Measurements from ENCODE around the gene C6orf163.
"Not testable (repeated sequence)": the region's sequence is repeated elsewhere in the genome, so short reads cannot be mapped to it uniquely, and the experiment has no call there.

C6orf163 gene

DNA sequence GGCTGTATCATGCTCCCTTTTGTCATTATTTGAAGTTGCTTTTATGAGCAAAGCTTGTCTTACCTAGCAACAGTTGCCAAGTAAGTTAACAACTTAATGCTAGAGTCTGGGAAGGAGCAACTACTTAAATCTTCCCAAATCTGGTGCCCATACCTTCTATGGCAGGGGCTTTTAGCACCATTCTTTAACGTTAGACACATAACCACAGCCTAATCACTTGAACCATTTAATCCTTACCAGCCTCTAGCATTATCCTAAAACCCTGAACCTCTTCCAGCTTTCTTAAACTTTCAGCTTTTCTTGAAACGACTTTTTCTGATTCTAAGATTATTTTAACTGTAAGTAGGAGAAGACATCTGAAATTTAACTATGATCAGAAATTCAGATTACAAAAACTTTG lies at the start of gene C6orf163:
Gene C6orf163 (plus strand): TSS at position 83 of the 400 bp plus-strand sequence. CDS start 287 bp downstream, at position 370.
- DNase-seq, result no peak

DNA sequence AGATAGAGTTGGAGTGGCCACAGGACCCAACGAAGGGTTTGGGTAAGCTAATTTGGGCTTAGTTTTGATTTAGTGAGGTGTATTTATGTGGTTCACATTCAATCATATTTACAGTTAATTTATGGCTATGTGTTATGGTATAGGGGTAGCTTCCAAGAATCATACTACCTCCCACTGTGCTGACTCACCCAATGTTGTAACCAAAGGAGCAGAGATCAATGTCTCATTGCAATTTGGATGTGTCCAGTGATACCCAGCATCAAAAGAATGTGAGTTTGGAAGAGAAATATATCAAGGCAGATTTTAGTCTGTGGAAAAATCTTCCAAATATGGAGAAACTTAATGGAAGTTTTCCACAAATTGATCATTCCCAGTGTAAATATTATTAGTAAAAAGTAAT lies 47.5 kb upstream of the C6orf163 start:
- DNase-seq, result peak; percentile 31

DNA sequence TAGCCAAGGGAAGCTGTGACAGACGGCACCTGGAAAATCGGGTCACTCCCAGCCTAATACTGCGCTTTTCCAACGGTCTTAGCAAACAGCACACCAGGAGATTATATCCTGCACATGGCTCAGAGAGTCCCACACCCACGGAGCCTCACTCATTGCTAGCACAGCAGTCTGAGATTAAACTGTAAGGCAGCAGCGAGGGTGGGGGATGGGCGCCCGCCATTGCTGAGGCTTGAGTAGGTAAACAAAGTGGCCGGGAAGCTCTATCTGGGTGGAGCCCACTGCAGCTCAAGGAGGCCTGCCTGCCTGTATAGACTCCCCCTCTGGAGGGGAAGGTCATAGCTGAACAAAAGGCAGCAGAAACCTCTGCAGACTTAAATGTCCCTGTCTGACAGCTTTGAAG lies 43.3 kb upstream of the C6orf163 start:
- DNase-seq, result not testable (repeated sequence)

DNA sequence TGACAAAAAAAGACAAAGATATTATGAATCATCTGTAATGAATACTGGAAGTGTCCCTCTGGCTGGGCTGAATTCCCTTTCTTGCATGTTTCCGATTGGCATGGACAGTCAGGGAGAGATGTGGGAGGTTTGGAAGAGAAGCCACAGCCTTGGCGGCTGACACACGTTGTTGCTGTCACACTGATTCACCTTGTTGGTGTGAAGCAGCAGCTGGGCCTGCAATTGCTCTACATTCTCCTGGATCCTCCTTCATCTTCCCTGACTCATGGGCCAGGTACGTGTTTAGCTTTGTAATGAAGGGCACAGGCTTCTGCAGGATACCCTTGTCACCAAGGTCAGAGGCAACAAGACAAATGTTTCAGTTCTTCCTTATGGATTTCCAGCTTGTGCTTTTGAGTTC lies 35.6 kb upstream of the C6orf163 start:
- no peak for DNase-seq

DNA sequence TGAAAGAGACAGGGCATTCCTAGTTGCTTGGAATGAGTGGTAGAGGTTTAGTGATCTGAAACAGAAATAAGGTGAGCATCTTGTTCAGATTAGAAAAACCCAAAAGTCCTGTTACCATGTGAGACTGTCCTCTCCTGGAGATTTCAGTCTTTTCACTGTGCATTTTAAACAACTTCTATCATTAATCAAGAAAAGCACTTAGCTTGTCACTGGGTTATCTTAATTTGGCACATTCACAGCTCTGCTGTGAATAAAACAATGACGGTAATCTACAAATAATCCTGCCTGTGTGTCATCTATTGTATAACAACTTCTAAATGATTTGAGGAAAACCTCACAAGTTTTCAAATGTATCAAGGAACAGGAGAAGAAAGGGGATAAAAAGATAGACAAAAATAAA lies 31.8 kb upstream of the C6orf163 start:
- DNase-seq, result no peak

DNA sequence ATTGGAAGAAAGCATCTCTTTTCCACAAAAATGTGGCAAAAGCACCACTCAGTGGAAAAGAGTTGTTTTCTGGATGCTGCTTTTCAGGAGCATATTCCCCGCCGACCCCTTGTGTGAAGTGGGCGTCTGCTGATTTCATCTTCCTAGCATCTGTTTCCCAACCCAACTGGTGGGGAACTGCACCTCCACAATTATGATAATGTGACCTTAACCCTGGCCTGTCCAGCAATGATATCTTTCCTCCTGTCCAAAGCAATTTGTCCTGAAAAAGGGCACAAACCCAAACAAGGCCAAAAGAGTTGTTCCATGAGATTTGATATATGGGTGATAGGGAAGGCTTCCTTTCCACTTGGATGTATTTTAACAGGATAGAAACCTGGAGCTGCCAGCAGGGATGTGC lies 29.5 kb upstream of the C6orf163 start:
- DNase-seq, result no peak

DNA sequence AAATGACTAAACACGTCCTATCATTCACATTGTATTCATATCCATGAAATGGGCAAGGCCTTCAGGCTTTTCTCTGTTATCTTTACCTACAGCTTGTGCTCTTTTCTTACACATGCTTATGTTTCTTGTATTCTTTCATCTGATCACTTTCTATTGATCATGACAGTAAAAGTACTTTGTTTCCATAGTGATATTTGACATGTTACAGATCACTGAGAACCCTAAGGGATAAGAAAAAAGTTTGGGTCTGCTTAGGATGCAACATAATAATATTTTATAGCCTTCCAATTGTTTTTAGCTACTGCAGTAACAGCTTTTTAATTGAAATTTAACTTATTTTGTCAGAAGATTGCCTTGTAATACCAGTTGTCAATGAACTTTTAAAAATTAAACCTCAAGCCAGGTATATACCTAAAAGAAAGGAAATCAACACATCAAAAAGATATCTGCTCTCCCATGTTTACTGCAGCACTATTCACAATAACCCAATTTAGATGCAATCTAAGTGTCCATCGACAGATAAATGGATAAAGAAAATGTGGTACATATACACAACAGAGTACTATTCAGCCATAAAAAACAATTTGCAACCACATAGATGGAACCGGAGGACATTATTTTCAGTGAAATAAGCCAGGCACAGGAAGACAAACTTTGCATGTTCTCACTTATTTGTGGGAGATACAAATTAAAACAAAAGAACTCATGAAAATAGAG lies 25.2 kb upstream of the C6orf163 start:
- no peak for DNase-seq

DNA sequence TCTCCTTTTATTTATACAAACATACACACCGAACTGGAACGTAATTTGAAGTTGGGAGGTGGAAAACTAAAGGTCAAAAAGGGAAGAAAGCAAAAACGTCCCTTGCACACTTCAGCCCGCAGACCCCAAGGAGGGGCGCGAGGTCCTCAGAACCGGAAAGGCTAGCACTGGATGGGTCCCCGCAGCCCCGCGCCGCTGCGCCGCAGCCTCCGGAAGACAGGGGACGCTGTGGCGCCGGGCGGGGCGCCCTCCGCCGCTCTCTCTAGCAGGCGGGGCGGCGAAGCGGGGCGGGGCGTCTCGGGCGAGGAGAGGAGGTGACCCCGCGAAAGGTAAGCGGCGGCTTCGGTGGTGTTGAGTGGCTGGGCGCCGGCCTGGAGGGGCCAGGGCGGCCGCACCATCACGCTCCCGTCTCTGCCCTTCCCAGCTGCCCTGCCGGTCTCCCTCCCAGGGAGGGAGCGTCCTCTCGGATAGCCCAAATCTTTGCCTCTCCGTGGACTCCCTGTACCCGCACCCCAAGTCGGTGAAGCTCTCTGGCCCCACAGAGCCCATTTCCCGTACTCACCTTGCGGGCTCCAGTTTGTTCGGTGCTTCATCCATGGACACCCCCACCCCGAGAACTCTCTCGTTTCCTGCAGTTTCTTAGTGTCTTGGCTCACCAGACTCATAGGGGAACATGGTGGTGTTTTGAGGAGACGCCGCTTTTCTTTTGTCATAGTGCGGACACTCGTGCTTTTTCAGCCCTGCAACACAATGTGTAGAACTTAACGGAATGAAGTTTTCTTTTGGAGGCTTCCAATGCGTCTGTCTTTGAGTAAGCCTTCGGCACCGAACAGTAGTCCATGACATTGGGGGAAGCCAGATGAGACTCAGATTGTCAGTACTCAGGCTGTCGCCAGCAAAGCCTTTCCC lies 22.1 kb upstream of the C6orf163 start, which contains the start of gene SMIM8:
Gene SMIM8 (plus strand): TSS at position 285 of the 909 bp plus-strand sequence. CDS start 14,444 bp downstream, outside the sequence.
- DNase-seq, result peak; percentile 75

DNA sequence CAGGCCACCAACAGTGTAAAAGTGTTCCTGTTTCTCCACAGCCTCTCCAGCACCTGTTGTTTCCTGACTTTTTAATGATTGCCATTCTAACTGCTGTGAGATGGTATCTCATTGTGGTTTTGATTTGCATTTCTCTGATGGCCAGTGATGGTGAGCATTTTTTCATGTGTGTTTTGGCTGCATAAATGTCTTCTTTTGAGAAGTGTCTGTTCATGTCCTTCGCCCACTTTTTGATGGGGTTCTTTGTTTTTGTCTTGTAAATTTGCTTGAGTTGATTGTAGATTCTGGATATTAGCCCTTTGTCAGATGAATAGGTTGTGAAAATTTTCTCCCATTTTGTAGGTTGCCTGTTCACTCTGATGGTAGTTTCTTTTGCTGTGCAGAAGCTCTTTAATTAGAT lies 20.7 kb upstream of the C6orf163 start:
- DNase-seq, result not testable (repeated sequence)

DNA sequence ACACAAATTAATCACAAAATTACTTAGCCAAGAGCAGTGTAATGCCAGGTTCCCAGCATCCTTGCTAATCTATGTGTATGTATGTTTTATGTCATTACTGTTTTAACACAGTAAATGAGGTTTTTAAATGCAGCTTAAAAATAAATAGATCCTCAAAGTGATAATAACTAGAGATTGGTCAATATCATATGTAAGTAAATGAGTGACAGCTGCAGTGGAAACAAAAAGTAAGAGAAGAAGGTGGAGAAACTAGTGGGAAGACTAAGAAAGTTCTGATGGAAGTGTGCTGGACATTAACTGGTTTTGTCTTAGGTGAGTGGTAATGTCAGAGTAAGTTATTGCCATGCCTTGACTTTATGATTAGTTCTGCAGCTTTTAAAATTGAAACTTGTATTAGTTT lies 13.7 kb upstream of the C6orf163 start:
- DNase-seq, result no peak

DNA sequence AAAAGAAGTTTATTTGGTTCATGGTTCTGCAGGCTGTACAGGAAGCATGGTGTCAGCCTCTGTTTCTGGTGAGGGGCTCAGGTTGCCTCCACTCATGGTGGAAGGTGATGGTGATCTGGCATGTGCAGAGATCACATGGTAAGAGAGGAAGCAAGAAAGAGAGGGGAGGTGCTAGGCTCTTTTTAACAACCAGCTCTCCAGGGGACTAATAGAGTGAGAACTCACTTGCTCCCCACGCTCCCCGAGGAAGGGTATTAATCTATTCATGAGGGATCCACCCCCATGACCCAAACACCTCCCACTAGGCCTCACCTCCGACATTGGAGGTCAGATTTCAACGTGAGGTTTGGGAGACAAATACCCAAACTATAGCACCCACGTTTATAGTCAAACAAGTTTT lies 11.6 kb upstream of the C6orf163 start:
- no peak for DNase-seq

DNA sequence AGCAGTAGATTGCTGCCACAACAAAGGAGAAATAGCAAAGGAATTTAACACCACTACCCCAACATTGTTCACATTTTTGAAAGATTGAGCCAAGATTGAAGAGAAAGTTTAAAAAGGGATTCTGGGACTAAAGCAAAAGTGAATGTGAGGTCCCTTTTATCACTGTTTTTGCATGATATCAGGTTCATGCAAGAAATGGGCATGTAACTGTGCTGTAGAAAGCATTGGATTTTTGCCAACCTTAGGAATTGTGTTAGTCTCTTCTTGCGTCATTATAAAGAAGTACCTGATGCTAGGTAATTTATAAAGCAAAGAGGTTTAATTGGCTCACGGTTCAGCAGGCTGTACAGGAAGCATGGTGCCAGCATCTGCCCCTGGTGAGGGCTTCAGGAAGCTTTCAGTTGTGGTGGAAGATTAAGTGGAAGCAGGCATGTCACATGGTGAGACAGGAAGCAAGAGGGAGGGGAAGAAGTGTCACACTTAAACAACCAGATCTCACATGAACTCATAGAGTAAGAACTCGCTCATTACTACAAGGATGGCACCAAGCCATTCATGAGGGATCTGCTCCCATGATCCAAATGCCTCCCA lies 10.9 kb upstream of the C6orf163 start:
- peak; percentile 47 for DNase-seq

DNA sequence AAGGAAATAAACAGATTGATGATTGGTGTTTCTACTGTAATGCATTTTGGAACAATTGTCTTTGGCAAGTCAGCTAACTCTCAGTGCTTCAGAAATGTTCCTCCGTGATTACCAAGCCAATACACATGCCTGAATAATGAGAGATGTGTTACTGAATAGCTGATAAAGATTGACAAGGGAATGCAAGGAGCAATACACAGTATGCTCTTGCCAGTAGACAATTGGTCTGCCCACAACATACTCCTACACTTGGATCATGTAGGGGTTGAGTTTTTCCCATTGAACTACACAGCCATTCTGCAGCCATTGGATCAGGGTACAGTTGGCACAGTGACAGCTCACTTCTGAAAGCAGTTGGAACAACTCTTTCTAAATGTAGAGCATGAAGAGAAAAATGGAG lies 9.9 kb upstream of the C6orf163 start:
- DNase-seq, result peak; percentile 9

DNA sequence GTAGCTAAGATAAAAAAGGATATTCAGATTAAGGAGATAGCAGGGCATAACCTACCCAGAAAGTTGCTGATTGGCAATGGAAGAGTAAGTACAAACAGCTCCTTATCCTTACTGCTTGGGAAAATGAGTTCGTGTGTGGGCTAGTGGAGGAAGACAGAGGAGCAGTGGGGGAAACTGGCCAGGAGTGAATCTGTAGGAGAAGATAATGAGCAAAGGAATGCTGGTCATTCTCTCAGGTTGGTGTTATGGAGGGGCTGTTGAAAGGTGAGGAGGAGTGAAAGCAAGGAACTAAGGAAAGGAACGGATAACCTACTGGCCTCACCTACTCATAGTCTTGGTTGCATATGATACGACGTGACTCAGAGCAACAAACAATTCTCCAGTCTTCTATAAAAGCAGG lies 8.2 kb upstream of the C6orf163 start:
- DNase-seq, result no peak

DNA sequence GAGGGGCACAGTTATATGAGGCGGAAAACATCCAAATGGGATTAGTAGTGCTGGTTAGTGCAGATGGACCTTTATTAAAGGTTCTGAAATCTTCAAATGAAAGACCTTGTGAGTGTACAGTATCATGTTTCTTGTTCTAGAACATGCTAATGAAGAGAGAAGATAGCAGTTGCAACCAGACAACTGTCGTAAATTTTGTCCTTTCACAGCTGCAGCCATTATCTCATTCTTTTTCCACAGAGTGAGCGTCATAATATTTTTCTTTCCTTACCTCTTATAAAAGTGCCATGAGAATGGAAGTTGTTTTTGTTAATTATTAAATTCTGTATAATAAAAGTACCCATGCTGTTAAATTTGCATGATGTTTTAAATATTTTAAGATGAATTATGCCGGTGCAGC lies 4.4 kb upstream of the C6orf163 start:
- no peak for DNase-seq

DNA sequence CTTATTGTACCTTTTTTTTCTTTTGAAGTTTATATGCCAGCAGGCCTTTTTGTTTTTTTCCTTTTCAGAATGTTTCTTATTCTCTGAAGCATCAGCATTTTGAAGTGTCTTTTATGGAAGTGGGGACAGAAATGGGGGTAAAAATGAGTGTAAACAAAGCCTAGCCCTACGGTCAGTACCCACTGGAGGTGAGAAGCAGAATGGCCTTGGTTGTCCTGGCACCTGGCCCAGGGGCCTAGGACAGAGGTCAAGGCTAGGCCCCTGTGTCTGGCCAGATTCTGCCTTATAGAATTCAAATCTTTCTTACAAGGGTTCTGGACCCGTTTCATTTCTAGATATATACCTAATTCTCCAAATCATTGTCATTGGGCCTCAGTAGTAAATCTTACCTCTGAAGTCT lies 3.5 kb upstream of the C6orf163 start:
- DNase-seq, result no peak

DNA sequence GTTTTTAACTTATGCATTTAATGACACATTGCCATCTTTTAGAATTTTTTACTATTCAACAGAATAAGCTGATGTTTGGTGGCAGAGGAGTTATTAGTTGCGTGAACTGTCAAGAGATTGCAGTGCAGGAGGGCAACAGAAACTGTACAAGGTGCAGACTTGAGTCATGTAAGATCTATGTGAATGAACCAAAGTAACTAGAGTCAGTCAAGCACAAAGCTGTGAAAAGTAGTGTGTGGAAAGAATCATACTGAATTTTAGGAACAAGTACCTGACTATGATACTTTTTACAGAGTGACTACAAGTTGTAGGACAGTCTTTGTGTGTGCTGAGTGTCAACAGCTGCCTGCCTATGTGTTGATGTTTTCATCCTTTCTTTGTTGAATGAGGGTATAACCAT lies 2.7 kb upstream of the C6orf163 start:
- no peak for DNase-seq

DNA sequence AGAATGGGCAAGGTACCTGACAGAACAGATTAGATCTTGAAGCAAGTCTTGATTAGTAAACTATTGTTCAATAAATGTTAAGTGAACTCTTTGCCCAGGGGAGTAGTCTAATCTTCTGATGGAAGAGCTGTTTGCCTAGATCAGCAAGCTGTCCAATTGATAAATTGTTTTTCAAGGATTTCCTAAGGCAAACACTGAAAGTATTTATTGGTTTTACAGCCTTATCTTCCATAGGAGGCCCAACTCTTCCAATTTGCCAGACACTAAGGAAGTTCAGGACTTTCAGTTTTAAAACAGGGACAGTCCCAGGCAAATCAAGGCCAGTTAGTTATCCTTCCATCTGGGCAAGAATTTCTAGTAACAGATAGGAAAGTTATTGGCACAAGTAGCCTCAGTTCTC lies 1.8 kb upstream of the C6orf163 start:
- no peak for DNase-seq

DNA sequence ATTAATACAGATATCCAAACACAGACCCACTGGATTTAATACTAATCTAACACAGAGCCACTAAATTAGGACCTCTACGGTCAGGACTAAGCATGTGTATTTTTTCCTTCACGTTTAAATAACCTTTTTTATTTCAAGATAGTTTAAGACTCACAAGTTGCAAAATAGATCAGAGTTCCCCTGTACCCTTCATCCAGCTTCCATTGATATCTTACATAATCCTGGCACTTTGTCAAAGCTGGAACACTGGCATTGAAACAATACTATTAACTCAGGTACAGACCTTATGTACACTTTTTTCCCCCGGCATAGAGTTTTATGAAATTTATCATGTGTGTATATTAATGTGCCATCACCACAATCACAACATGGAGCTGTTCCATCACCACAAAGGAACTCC lies 2.1 kb downstream of the C6orf163 start:
- DNase-seq, result no peak

DNA sequence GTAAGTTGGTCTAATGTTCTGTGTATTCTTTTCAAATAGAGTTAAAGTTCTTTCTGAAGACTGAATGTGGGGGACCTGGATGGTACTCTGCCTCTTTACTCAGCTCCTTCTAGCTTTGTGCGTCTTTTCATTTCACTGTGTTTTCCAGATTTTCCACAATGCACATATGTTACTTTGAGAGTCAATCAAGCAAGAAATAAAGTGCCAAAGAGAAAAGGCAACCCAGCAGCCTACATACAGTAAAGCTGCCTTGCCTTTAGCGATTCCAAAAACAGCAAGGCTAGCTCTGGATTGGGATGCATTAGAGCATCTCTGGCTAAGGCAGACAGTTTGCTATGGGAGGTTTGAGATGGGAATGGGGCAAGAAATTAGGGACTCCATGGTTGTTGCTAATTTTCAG lies 5.3 kb downstream of the C6orf163 start:
- no peak for DNase-seq

DNA sequence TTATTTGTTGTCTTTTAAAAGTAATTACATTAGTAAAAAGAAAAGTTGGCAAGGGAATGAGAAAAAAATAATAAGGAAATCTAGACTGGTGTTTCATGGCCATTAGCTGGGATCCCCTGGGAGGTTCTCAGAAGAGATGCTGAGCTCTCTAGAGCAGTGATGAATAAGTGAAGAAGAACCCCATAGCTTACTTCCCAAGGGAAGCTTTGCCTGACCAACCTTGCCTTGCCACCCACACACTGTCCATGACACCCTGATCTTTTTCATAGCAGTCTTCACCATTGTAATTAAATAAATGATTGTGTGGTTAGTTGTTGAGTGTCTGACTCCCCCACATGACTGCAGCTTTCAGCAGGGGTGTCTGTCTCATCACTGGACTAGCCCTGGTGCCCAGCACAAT lies 5.9 kb downstream of the C6orf163 start:
- peak; percentile 48 for DNase-seq

DNA sequence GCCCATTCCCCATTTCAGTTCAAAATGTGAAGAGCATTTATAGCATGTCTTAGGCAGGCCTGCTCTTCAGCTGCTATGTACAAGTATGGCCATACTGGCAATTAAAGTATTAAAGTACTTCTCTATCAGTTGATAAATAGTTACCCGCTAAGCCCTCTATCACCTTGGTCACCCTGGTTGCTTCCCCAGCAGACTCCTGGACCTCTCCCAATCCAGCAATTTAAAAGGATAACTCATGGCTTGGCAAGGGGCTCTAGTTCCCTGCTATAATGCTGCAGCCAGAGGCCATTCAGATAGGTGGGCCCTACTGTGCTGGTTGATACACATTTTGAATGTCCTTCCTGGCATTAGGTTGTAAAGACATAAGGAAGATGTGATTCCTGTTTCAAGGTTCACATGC lies 7.0 kb downstream of the C6orf163 start:
- DNase-seq, result no peak

DNA sequence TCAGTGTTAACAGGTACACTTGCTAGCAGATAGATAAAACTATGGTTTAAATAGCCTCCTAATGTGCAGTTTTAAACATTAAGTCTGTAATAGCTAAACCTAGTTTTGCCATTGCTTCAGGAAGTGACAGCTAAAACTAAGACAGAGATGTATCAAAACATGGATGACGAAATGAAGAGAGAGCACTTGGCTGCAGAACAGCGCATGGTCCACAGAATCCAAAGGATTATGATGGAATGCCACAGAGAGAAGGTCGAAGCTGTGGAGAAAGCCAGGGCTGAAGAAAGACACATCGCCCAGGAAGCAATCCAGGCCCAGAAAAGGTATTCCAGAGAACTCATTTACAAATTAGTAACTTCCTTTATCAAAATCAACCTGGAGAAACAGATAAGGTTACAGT lies 11.6 kb downstream of the C6orf163 start:
- DNase-seq, result no peak

All from fibroblast of skin of right biceps (primary cell).